SK-N-SH (cell line): ENCODE data around the gene PNPLA5. TPM values are rescaled to one million over a fixed set of nuclear protein-coding genes. Genes with fewer than 3 reads are reported as not detected.
A peak's percentile ranks its signal among the peaks of the same experiment; 100 is the strongest.

Experiments
- CTCF ChIA-PET: fragments of 300-600, 350-600 bp; formaldehyde crosslinking; extraction: SDS; loops from one replicate; lab custom pipeline; 2021; lab: Yijun Ruan, JAX
- POLR2A ChIA-PET: fragments of 350-600 bp; sonication (Branson Sonifier 250); formaldehyde crosslinking; extraction: SDS; loops from one replicate; lab custom pipeline; 2020; ENCODE audit warnings: antibody characterized with exemption, inconsistent platforms; lab: Yijun Ruan, JAX
- DNase-seq: peaks from one replicate; pipeline ENCODE4 v3.0.0; 2012
- H2AFZ ChIP-seq: fragments of 200-600 bp; sonication (generic); 2 replicates; pipeline ENCODE4 v1.8.1; 2016; ENCODE audit warnings: antibody characterized with exemption, mild to moderate bottlenecking, low read depth
- H3F3A ChIP-seq: fragments of 200-600 bp; sonication (generic); replicated peaks from 2 replicates; pipeline ENCODE3; 2016; ENCODE audit warnings: antibody characterized with exemption, mild to moderate bottlenecking; ENCODE audit not compliant: insufficient read depth
- H3K27ac ChIP-seq, 2 experiments: fragments of 200-500 bp in 1 of 2; fragments of 200-600 bp in 1 of 2; sonication (Bioruptor generic) in 1 of 2; sonication (generic), shearing (Covaris generic) in 1 of 2; 2 replicates each; pipeline versions ENCODE4 v1.5.1 to v1.6.1; 2014 to 2016; ENCODE audit warnings: low read depth in 2 of 2, inconsistent platforms in 1 of 2, low read length in 1 of 2, mild to moderate bottlenecking in 1 of 2, mixed read lengths in 1 of 2
- H3K27me3 ChIP-seq: fragments of 200-600 bp; sonication (generic), shearing (Covaris generic); 2 replicates; pipeline ENCODE4 v1.6.1; 2016; ENCODE audit warnings: mixed run types; ENCODE audit not compliant: insufficient read depth
- H3K36me3 ChIP-seq, 2 experiments: fragments of 200-500 bp in 1 of 2; fragments of 200-600 bp in 1 of 2; sonication (Bioruptor generic) in 1 of 2; sonication (generic) in 1 of 2; replicated peaks in 1 of 2; 2 replicates each; pipeline versions ENCODE3 to v1.5.1; 2014 to 2016; ENCODE audit warnings: low read length in 1 of 2, mild to moderate bottlenecking in 1 of 2; ENCODE audit not compliant: insufficient read depth in 2 of 2, control insufficient read depth in 1 of 2
- H3K4me1 ChIP-seq, 2 experiments: fragments of 200-500 bp in 1 of 2; fragments of 200-600 bp in 1 of 2; sonication (Bioruptor generic) in 1 of 2; sonication (generic), shearing (Covaris generic) in 1 of 2; 2 replicates each; pipeline versions ENCODE4 v1.5.1 to v1.6.1; 2014 to 2016; ENCODE audit warnings: low read depth in 1 of 2, low read length in 1 of 2, mixed run types in 1 of 2; ENCODE audit not compliant: insufficient read depth in 2 of 2, control insufficient read depth in 1 of 2
- H3K4me2 ChIP-seq: fragments of 200-600 bp; sonication (generic), shearing (Covaris generic); 2 replicates; pipeline ENCODE4 v1.6.1; 2017; ENCODE audit warnings: mixed run types
- H3K4me3 ChIP-seq, 2 experiments: fragments of 200-500 bp in 1 of 2; fragments of 200-600 bp in 1 of 2; sonication (Bioruptor generic) in 1 of 2; sonication (generic), shearing (Covaris generic) in 1 of 2; 2 replicates each; pipeline versions ENCODE4 v1.5.1 to v1.8.1; 2014 to 2016; ENCODE audit warnings: low read depth in 2 of 2, inconsistent platforms in 1 of 2, low read length in 1 of 2, mild to moderate bottlenecking in 1 of 2, mixed read lengths in 1 of 2, moderate library complexity in 1 of 2
- H3K79me2 ChIP-seq: fragments of 200-600 bp; sonication (generic); 2 replicates; pipeline ENCODE4 v1.8.1; 2017; ENCODE audit warnings: mild to moderate bottlenecking; ENCODE audit not compliant: insufficient read depth
- H3K9ac ChIP-seq: fragments of 200-600 bp; sonication (generic); 2 replicates; pipeline ENCODE4 v1.6.1; 2017; ENCODE audit warnings: mixed run types
- H3K9me2 ChIP-seq: fragments of 200-600 bp; sonication (generic); 2 replicates; pipeline ENCODE4 v1.6.1; 2017; ENCODE audit warnings: mixed run types
- H3K9me3 ChIP-seq: fragments of 200-600 bp; sonication (generic); 2 replicates; pipeline ENCODE4 v1.6.1; 2017; ENCODE audit warnings: mixed run types, mild to moderate bottlenecking, moderate library complexity
- H4K20me1 ChIP-seq: fragments of 200-600 bp; sonication (generic); 2 replicates; pipeline ENCODE4 v1.6.1; 2017; ENCODE audit warnings: mild to moderate bottlenecking, mixed run types; ENCODE audit not compliant: insufficient read depth
- EP300 ChIP-seq, 2 experiments: IDR thresholded peaks; 2 replicates each; pipeline versions ENCODE4 v1.4.0 to v1.6.1; 2012; ENCODE audit warnings: borderline replicate concordance in 1 of 2, low read depth in 1 of 2, low read length in 1 of 2
- FOSL2 ChIP-seq: IDR thresholded peaks from 2 replicates; pipeline ENCODE4 v1.4.0; 2012; ENCODE audit warnings: low read depth, mild to moderate bottlenecking, moderate library complexity, borderline replicate concordance
- FOXM1 ChIP-seq: IDR thresholded peaks from 2 replicates; pipeline ENCODE4 v1.4.0; 2012; ENCODE audit warnings: low read depth, mild to moderate bottlenecking
- JUND ChIP-seq: IDR thresholded peaks from 2 replicates; pipeline ENCODE4 v1.4.0; 2012
- RCOR1 ChIP-seq: fragments of 150-350 bp; IDR thresholded peaks from 2 replicates; pipeline ENCODE4 v1.6.1; 2017; ENCODE audit warnings: antibody characterized with exemption, low read length
- TCF12 ChIP-seq: IDR thresholded peaks from 2 replicates; pipeline ENCODE4 v1.4.0; 2012
- YY1 ChIP-seq: IDR thresholded peaks from 2 replicates; pipeline ENCODE4 v1.4.0; 2012; ENCODE audit warnings: low read depth, mild to moderate bottlenecking
- WGBS: methylation state at CpG from one replicate; pipeline ENCODE4 v1.1.6; 2017; ENCODE audit warnings: low lambda C conversion rate; 5-methylcytosine and 5-hydroxymethylcytosine counted together
- polyA plus RNA-seq, 3 experiments: library from polyadenylated mRNA; depleted of rRNA; stranded (reverse); fragments of >200 nt; gene quantifications; 2 replicates each; pipeline ENCODE4 v1.2.3, GENCODE V29; 2012
- TF ChIP-seq, protein P1 (sequence below): fragments of 200-600 bp; sonication (generic); IDR thresholded peaks from 2 replicates; pipeline ENCODE4 v1.6.1; 2017; ENCODE audit warnings: antibody characterized with exemption, mild to moderate bottlenecking, moderate library complexity
- TF ChIP-seq, protein P2 (sequence below): IDR thresholded peaks from 2 replicates; pipeline ENCODE4; 2012

Gene PNPLA5
- polyA plus RNA-seq, 1 of the 3 experiments (the other 2 are of a cell fraction): not detected

DNA sequence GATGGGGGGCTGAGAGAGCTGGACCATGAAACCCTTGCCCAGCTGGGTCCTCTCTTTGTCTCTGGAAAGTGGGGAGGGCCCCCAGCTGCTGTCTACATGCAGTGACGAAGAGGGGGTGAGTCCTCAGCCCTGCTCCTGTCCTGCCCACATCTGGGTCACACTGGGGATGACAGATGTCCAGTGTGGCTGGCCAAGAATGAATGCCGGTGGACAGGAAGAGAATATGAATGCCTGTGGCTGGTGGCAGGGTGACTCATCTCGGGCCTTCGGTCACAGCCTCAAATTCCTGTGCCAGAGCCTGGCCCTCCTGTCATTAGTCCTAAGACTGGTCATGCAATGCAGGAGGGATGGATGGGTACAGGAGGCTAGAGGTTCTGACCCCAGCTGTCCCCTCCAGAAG, 29.6 kb upstream of the PNPLA5 start:
- Histone ChIP-seq H3K27me3 (no peaks in the 10 kb centered on the region), H3K9ac (no peak overlapping the region), H2AFZ (no peak overlapping the region), H3F3A (no peaks in the 10 kb centered on the region), H3K4me3 (no peak overlapping the region), H3K4me2 (peak overlapping the region; percentile 40; the same call in 1 of the 2 replicates), H3K27ac (peak overlapping the region in 1 of 2 experiments; percentile 16; a peak in 1 of 4 replicates), H4K20me1 (no peaks in the 10 kb centered on the region), H3K9me2 (no peaks in the 10 kb centered on the region), H3K9me3 (no peaks in the 10 kb centered on the region), H3K36me3 (no peaks in the 10 kb centered on the region), H3K4me1 (peaks cover 16 to 19% of the 10 kb centered on the region in 2 experiments; a peak in 3 of 4 replicates), H3K79me2 (no peaks in the 10 kb centered on the region)
- TF ChIP-seq EP300 (IDR thresholded peaks at IDR 0.05; ENCODE audit: borderline replicate concordance in 1 of 2, low read depth in 1 of 2, low read length in 1 of 2): peak in 1 of 2 experiments; percentile 46; a peak in 1 of 4 replicates
- no peak for TF ChIP-seq RCOR1
- TF ChIP-seq JUND: peak; percentile 42
- TF ChIP-seq FOXM1: no peak
- peak; percentile 67; the same call in 1 of the 2 replicates for TF ChIP-seq FOSL2
- TF ChIP-seq, protein P1, sequence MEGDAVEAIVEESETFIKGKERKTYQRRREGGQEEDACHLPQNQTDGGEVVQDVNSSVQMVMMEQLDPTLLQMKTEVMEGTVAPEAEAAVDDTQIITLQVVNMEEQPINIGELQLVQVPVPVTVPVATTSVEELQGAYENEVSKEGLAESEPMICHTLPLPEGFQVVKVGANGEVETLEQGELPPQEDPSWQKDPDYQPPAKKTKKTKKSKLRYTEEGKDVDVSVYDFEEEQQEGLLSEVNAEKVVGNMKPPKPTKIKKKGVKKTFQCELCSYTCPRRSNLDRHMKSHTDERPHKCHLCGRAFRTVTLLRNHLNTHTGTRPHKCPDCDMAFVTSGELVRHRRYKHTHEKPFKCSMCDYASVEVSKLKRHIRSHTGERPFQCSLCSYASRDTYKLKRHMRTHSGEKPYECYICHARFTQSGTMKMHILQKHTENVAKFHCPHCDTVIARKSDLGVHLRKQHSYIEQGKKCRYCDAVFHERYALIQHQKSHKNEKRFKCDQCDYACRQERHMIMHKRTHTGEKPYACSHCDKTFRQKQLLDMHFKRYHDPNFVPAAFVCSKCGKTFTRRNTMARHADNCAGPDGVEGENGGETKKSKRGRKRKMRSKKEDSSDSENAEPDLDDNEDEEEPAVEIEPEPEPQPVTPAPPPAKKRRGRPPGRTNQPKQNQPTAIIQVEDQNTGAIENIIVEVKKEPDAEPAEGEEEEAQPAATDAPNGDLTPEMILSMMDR: no peak
- peak; percentile 67 for TF ChIP-seq TCF12
- TF ChIP-seq, protein P2, sequence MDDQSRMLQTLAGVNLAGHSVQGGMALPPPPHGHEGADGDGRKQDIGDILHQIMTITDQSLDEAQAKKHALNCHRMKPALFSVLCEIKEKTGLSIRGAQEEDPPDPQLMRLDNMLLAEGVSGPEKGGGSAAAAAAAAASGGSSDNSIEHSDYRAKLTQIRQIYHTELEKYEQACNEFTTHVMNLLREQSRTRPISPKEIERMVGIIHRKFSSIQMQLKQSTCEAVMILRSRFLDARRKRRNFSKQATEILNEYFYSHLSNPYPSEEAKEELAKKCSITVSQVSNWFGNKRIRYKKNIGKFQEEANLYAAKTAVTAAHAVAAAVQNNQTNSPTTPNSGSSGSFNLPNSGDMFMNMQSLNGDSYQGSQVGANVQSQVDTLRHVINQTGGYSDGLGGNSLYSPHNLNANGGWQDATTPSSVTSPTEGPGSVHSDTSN: peak; percentile 57
- POLR2A ChIA-PET: no interaction called here
- WGBS: 22% methylated on average over 3 of the region's 4 CpGs
- no peak for DNase-seq
- CTCF ChIA-PET: interaction anchor here (0.9 to 2.8 kb wide), 2 partner anchors 10 to 24 kb away, joined by 6 to 19 read pairs; no protein-coding TSS in a partner anchor

DNA sequence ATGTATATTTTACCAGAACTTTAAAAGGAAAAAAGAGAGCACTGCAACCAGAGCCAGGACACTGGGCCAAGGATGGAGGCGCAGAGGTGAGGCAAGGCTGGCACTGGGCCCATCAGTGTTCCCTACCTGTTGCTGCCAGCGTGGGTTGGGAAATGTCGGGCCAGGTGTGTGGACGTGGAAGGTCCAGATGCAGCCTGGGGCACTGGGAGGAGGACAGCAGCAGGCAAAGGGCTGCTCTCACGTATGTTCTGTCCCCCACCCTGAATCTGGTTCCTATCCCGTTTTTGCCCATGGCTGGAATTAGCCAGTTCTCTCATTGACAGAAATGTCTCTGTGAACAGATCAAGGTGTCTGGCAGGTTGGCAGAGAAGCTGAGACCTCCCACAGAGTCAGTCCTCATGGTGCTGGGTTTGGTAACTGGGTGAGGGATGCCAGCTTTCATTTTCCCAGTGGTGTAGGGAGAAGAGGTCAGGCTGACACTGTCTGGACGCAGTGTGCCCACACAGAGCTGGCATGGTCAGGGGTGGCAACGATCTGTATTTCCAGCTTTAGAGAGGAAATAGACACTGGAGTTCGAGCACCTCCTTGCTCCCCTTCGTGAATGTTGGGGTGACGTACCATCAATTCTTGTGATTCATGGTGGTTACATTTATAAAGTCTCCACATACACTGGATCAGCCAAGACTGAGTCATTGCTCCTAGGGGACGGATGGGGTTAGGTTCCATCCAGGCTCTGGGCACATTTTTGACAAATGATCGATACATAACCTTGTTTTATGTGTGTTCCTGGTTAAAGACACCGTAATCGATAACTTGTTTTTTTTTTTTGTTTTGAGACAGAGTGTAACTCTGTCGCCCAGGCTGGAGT, 27.5 kb upstream of the PNPLA5 start:
- H3F3A ChIP-seq: no peaks in the 10 kb centered on the region
- H2AFZ ChIP-seq: no peak overlapping the region
- 70% methylated on average over 13 of the region's 16 CpGs for WGBS
- DNase-seq: peak; percentile 12
- H4K20me1 ChIP-seq: no peaks in the 10 kb centered on the region
- H3K79me2 ChIP-seq: no peaks in the 10 kb centered on the region
- H3K4me2 ChIP-seq: no peak overlapping the region
- TF ChIP-seq FOSL2 (peak; percentile 35), YY1 (no peak)
- no peak overlapping the region for H3K4me3 ChIP-seq
- no peaks in the 10 kb centered on the region for H3K9me2 ChIP-seq
- H3K36me3 ChIP-seq: no peaks in the 10 kb centered on the region
- no peaks in the 10 kb centered on the region for H3K9me3 ChIP-seq
- no peaks in the 10 kb centered on the region for H3K27me3 ChIP-seq
- ChIA-PET CTCF (interaction anchor here (0.9 to 1.3 kb wide), 2 partner anchors 8 to 36 kb away, joined by 3 read pairs; no protein-coding TSS in a partner anchor), POLR2A (no interaction called here)
- H3K4me1 ChIP-seq: peaks cover 16 to 19% of the 10 kb centered on the region in 2 experiments; a peak in 3 of 4 replicates
- H3K9ac ChIP-seq: no peak overlapping the region
- H3K27ac ChIP-seq: no peak overlapping the region
